Measurements from ENCODE around the gene TMED4. TPM values are rescaled to one million over a fixed set of nuclear protein-coding genes. Genes with fewer than 3 reads are reported as not detected.
"Not testable (repeated sequence)": the region's sequence is repeated elsewhere in the genome, so short reads cannot be mapped to it uniquely, and the experiment has no call there.

Gene TMED4
- polyA plus RNA-seq, 1 donor (not counting 4 experiments of a cell fraction or from before 2014, with no cell fraction given), result 45.8 TPM

DNA sequence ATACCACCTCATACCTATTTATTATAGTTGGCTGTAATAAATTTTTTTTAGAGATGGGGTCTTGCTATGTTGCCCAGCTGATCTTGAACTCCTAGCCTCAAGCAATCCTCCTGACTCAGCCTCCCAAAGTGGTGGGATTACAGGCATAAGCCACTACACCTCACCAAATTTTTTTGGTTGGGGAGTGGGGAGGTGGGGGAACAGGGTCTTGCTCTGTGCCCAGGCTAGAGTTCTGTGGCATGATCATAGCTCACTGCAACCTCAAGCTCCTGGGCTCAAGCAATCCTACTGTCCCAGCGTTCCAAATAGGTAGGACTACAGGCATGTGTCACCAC is 20.5 kb upstream of the TMED4 start:
- peaks cover 8% of the 10 kb centered on the region for H3K79me2 ChIP-seq (ENCODE audit: control insufficient read depth, insufficient read depth, low read length)
- no peak overlapping the region for H3K27ac ChIP-seq (ENCODE audit: control insufficient read depth, insufficient read depth, low read length)
- H3K4me2 ChIP-seq (ENCODE audit: control insufficient read depth, extremely low read depth, insufficient read depth, low read depth, low read length), result no peak overlapping the region
- H3K9me1 ChIP-seq (ENCODE audit: control insufficient read depth, extremely low read depth, insufficient read depth, low read length), result no peaks in the 10 kb centered on the region
- H3K27me3 ChIP-seq (ENCODE audit: control insufficient read depth, extremely low read depth, insufficient read depth, low read length), result no peaks in the 10 kb centered on the region
- FAIRE-seq (no peak), DNase-seq (ENCODE audit: low read depth, low spot score) (no peak)
- H3K9ac ChIP-seq (ENCODE audit: control insufficient read depth, extremely low read depth, insufficient read depth, low read length), result no peak overlapping the region
- H3K9me3 ChIP-seq (ENCODE audit: control insufficient read depth, low read depth, low read length), result no peaks in the 10 kb centered on the region
- dilution Hi-C loops (cut with MboI; ENCODE audit: extremely low pct_ligation_motif_present, low sequenced_read_pairs), result no loop called here
- no peaks in the 10 kb centered on the region for H3K36me3 ChIP-seq (ENCODE audit: control insufficient read depth in 2 of 2, extremely low read depth in 1 of 2, insufficient read depth in 2 of 2, low read length in 2 of 2)
- TF ChIP-seq EZH2 (IDR thresholded peaks at IDR 0.05; ENCODE audit: low read length), result no peak
- TF ChIP-seq, protein P1, sequence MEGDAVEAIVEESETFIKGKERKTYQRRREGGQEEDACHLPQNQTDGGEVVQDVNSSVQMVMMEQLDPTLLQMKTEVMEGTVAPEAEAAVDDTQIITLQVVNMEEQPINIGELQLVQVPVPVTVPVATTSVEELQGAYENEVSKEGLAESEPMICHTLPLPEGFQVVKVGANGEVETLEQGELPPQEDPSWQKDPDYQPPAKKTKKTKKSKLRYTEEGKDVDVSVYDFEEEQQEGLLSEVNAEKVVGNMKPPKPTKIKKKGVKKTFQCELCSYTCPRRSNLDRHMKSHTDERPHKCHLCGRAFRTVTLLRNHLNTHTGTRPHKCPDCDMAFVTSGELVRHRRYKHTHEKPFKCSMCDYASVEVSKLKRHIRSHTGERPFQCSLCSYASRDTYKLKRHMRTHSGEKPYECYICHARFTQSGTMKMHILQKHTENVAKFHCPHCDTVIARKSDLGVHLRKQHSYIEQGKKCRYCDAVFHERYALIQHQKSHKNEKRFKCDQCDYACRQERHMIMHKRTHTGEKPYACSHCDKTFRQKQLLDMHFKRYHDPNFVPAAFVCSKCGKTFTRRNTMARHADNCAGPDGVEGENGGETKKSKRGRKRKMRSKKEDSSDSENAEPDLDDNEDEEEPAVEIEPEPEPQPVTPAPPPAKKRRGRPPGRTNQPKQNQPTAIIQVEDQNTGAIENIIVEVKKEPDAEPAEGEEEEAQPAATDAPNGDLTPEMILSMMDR (optimal IDR thresholded peaks at IDR 0.05 in 1 of 3, IDR thresholded peaks at IDR 0.05 in 1 of 3, conservative IDR thresholded peaks at IDR 0.05 in 1 of 3; ENCODE audit: extremely low read depth in 1 of 3, insufficient read depth in 2 of 3, low read length in 3 of 3), result no peak
- peaks cover 9% of the 10 kb centered on the region for H3K4me1 ChIP-seq (ENCODE audit: control insufficient read depth, extremely low read depth, insufficient read depth, low read length)
- no peak overlapping the region for H3K4me3 ChIP-seq (ENCODE audit: control insufficient read depth in 2 of 3, extremely low read depth in 1 of 3, insufficient read depth in 2 of 3, low read depth in 1 of 3, low read length in 3 of 3)
- H4K20me1 ChIP-seq (ENCODE audit: control insufficient read depth, extremely low read depth, insufficient read depth, low read length), result no peaks in the 10 kb centered on the region
- no peak overlapping the region for H2AFZ ChIP-seq (ENCODE audit: control insufficient read depth, low read length)

- no peak overlapping the region for H3K4me2 ChIP-seq (ENCODE audit: control insufficient read depth, extremely low read depth, insufficient read depth, low read depth, low read length)
- DNase-seq (ENCODE audit: low read depth, low spot score), result no peak
- H3K4me1 ChIP-seq (ENCODE audit: control insufficient read depth, extremely low read depth, insufficient read depth, low read length), result no peaks in the 10 kb centered on the region
- H3K4me3 ChIP-seq (ENCODE audit: control insufficient read depth in 2 of 3, extremely low read depth in 1 of 3, insufficient read depth in 2 of 3, low read depth in 1 of 3, low read length in 3 of 3), result no peak overlapping the region
- TF ChIP-seq EZH2 (IDR thresholded peaks at IDR 0.05; ENCODE audit: low read length), result no peak
- TF ChIP-seq, protein P1 (optimal IDR thresholded peaks at IDR 0.05 in 1 of 3, IDR thresholded peaks at IDR 0.05 in 1 of 3, conservative IDR thresholded peaks at IDR 0.05 in 1 of 3; ENCODE audit: extremely low read depth in 1 of 3, insufficient read depth in 2 of 3, low read length in 3 of 3), result no peak
- H4K20me1 ChIP-seq (ENCODE audit: control insufficient read depth, extremely low read depth, insufficient read depth, low read length), result no peaks in the 10 kb centered on the region
- H3K9me1 ChIP-seq (ENCODE audit: control insufficient read depth, extremely low read depth, insufficient read depth, low read length), result no peaks in the 10 kb centered on the region
- H2AFZ ChIP-seq (ENCODE audit: control insufficient read depth, low read length), result no peak overlapping the region
- H3K9ac ChIP-seq (ENCODE audit: control insufficient read depth, extremely low read depth, insufficient read depth, low read length), result no peak overlapping the region
- H3K27me3 ChIP-seq (ENCODE audit: control insufficient read depth, extremely low read depth, insufficient read depth, low read length), result no peaks in the 10 kb centered on the region
- dilution Hi-C loops (cut with MboI; ENCODE audit: extremely low pct_ligation_motif_present, low sequenced_read_pairs), result no loop called here
- no peak for FAIRE-seq
- no peak overlapping the region for H3K27ac ChIP-seq (ENCODE audit: control insufficient read depth, insufficient read depth, low read length)
- no peaks in the 10 kb centered on the region for H3K79me2 ChIP-seq (ENCODE audit: control insufficient read depth, insufficient read depth, low read length)
- no peaks in the 10 kb centered on the region for H3K36me3 ChIP-seq (ENCODE audit: control insufficient read depth in 2 of 2, extremely low read depth in 1 of 2, insufficient read depth in 2 of 2, low read length in 2 of 2)
- no peaks in the 10 kb centered on the region for H3K9me3 ChIP-seq (ENCODE audit: control insufficient read depth, low read depth, low read length)
These were observed 17.2 kb upstream of the TMED4 start for GRCh38 chr7:44599222-44599621.

- dilution Hi-C loops (cut with MboI; ENCODE audit: extremely low pct_ligation_motif_present, low sequenced_read_pairs); H3K36me3 ChIP-seq (ENCODE audit: control insufficient read depth in 2 of 2, extremely low read depth in 1 of 2, insufficient read depth in 2 of 2, low read length in 2 of 2); FAIRE-seq; H3K9me3 ChIP-seq (ENCODE audit: control insufficient read depth, low read depth, low read length); H3K9me1 ChIP-seq (ENCODE audit: control insufficient read depth, extremely low read depth, insufficient read depth, low read length); H3K79me2 ChIP-seq (ENCODE audit: control insufficient read depth, insufficient read depth, low read length); H3K9ac ChIP-seq (ENCODE audit: control insufficient read depth, extremely low read depth, insufficient read depth, low read length); H3K27ac ChIP-seq (ENCODE audit: control insufficient read depth, insufficient read depth, low read length); DNase-seq (ENCODE audit: low read depth, low spot score); H2AFZ ChIP-seq (ENCODE audit: control insufficient read depth, low read length); H3K4me2 ChIP-seq (ENCODE audit: control insufficient read depth, extremely low read depth, insufficient read depth, low read depth, low read length); H3K27me3 ChIP-seq (ENCODE audit: control insufficient read depth, extremely low read depth, insufficient read depth, low read length); H3K4me3 ChIP-seq (ENCODE audit: control insufficient read depth in 2 of 3, extremely low read depth in 1 of 3, insufficient read depth in 2 of 3, low read depth in 1 of 3, low read length in 3 of 3); H4K20me1 ChIP-seq (ENCODE audit: control insufficient read depth, extremely low read depth, insufficient read depth, low read length); H3K4me1 ChIP-seq (ENCODE audit: control insufficient read depth, extremely low read depth, insufficient read depth, low read length): not testable (repeated sequence)
These were observed 15.2 kb upstream of the TMED4 start for GRCh38 chr7:44597181-44597580.

Data from keratinocyte (primary cell).